LNCaP clone FGC (cell line): Measurements from ENCODE around the gene CAVIN2.

Source experiments
- DNase-seq: peaks from one replicate; pipeline ENCODE4 v3.0.0-alpha.2; 2011; ENCODE audit warnings: low read depth
- H3K4me3 ChIP-seq: 2 replicates; pipeline ENCODE4 v1.5.1; 2011; ENCODE audit warnings: mild to moderate bottlenecking, low read depth, low read length, control low read depth
- CTCF ChIP-seq: IDR thresholded peaks from 2 replicates; pipeline ENCODE4 v1.5.1; 2012; ENCODE audit warnings: mild to moderate bottlenecking; ENCODE audit not compliant: control insufficient read depth, insufficient read depth; ENCODE audit errors: extremely low read depth

The CAVIN2 gene

GRCh38 chr2:191857886-191858285 is 11.0 kb upstream of the CAVIN2 start:
- no peak for TF ChIP-seq CTCF
- H3K4me3 ChIP-seq = no peak overlapping the region
- DNase-seq = no peak

GRCh38 chr2:191857259-191857805 is 10.4 kb upstream of the CAVIN2 start:
- no peak for DNase-seq
- H3K4me3 ChIP-seq = no peak overlapping the region
- TF ChIP-seq CTCF = no peak

- H3K4me3 ChIP-seq = no peak overlapping the region
- no peak for TF ChIP-seq CTCF
- no peak for DNase-seq
Observed at GRCh38 chr2:191856111-191856876, 9.4 kb upstream of the CAVIN2 start.

- H3K4me3 ChIP-seq = no peak overlapping the region
- DNase-seq = no peak
- TF ChIP-seq CTCF = no peak
Observed at GRCh38 chr2:191855382-191855781, 8.5 kb upstream of the CAVIN2 start.

GRCh38 chr2:191854382-191855372 is 7.8 kb upstream of the CAVIN2 start:
- no peak overlapping the region for H3K4me3 ChIP-seq
- TF ChIP-seq CTCF = no peak
- no peak for DNase-seq

GRCh38 chr2:191853843-191854242 is 7.0 kb upstream of the CAVIN2 start:
- DNase-seq = no peak
- no peak overlapping the region for H3K4me3 ChIP-seq
- no peak for TF ChIP-seq CTCF
